Measurements from ENCODE around the gene RBM4.
A peak's percentile ranks its signal among the peaks of the same experiment; 100 is the strongest.
"Not testable (repeated sequence)": the region's sequence is repeated elsewhere in the genome, so short reads cannot be mapped to it uniquely, and the experiment has no call there.

Gene RBM4

DNA sequence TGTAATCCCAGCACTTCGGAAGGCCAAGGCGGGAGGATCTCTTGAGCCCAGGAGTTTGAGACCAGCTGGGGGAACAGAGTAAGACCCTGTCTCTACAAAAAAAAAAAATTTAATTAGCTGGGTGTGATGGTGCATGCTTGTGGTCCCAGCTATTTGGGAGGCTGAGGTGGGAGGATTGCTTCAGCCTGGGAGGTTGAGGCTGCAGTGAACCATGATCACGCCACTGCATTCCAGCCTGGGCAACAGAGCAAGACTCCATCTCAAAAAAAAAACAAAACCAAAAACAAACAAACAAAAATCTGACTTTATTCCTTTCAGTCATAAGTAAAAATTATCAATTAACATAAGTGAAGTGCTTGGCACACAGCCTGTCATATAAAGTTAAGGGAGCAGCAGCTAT lies 31.9 kb upstream of the RBM4 start:
- H3K9me3 Mint-ChIP-seq; H3K4me3 Mint-ChIP-seq; H3K36me3 Mint-ChIP-seq; DNase-seq (ENCODE audit: low spot score in 2 of 2); H3K27me3 Mint-ChIP-seq; H3K27ac Mint-ChIP-seq; ATAC-seq (ENCODE audit: low read depth): not testable (repeated sequence)
- H3K4me1 Mint-ChIP-seq: peaks cover 24% of the 10 kb centered on the region

GRCh38 chr11:66607126-66607834 lies 31.2 kb upstream of the RBM4 start:
- H3K27me3 Mint-ChIP-seq: no peaks in the 10 kb centered on the region
- H3K4me3 Mint-ChIP-seq: no peak overlapping the region
- ATAC-seq (ENCODE audit: low read depth): no peak
- peaks cover 29% of the 10 kb centered on the region for H3K4me1 Mint-ChIP-seq
- DNase-seq (ENCODE audit: low spot score in 2 of 2): no peak
- H3K27ac Mint-ChIP-seq: no peak overlapping the region
- no peaks in the 10 kb centered on the region for H3K9me3 Mint-ChIP-seq
- peaks cover 4% of the 10 kb centered on the region for H3K36me3 Mint-ChIP-seq

- H3K36me3 Mint-ChIP-seq: peaks cover 2% of the 10 kb centered on the region
- peaks cover 31% of the 10 kb centered on the region for H3K4me1 Mint-ChIP-seq
- ATAC-seq (ENCODE audit: low read depth) (no peak), DNase-seq (ENCODE audit: low spot score in 2 of 2) (no peak)
- peak overlapping the region; percentile 14 for H3K4me3 Mint-ChIP-seq
- no peaks in the 10 kb centered on the region for H3K9me3 Mint-ChIP-seq
- H3K27me3 Mint-ChIP-seq: no peaks in the 10 kb centered on the region
- H3K27ac Mint-ChIP-seq: peak overlapping the region; percentile 48
These were observed 28.5 kb upstream of the RBM4 start for GRCh38 chr11:66609721-66610617.

DNA sequence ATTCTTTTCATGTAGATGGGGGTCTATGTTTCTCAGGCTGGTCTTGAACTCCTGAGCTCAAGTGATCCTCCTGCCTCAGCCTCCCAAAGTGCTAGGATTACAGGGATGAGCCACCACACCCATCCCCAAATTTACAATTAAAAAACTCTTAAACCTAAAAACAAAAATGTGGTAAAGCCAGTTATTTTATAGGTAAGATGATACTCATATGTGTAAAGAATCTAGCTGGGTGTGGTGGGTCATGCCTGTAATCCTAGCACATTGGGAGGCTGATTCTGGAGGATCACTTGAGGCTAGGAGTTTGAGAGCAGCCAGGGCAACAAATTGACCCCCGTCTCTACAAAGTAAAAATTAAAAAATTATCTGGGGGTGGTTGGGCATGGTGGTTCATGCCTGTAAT lies 26.0 kb upstream of the RBM4 start:
- DNase-seq (ENCODE audit: low spot score in 2 of 2) (no peak), ATAC-seq (ENCODE audit: low read depth) (no peak)
- H3K27me3 Mint-ChIP-seq: no peaks in the 10 kb centered on the region
- no peak overlapping the region for H3K27ac Mint-ChIP-seq
- H3K9me3 Mint-ChIP-seq: no peaks in the 10 kb centered on the region
- peaks cover 2% of the 10 kb centered on the region for H3K36me3 Mint-ChIP-seq
- peaks cover 35% of the 10 kb centered on the region for H3K4me1 Mint-ChIP-seq
- peak overlapping the region; percentile 37 for H3K4me3 Mint-ChIP-seq

DNA sequence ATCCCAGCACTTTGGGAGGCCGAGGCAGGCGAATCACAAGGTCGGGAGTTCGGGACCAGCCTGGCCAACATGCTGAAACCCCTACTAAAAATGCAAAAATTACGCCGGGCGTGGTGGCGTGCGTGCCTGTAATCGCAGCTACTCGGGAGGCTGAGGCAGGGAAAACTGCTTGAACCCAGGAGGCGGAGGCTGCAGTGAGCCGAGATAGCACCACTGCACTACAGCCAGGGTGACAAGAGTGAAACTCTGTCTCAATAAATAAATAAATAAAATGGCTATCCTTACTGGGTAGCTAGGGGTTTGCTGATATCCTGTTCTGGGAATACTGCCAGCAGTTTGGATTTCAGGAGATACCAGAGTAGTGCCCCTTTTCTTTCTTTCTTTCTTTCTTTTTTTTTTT lies 24.4 kb upstream of the RBM4 start:
- Mint-ChIP-seq H3K27ac (no peak overlapping the region), H3K4me1 (peaks cover 45% of the 10 kb centered on the region), H3K27me3 (no peaks in the 10 kb centered on the region), H3K4me3 (no peak overlapping the region), H3K9me3 (no peaks in the 10 kb centered on the region), H3K36me3 (peaks cover 8% of the 10 kb centered on the region)
- DNase-seq (ENCODE audit: low spot score in 2 of 2): no peak
- ATAC-seq (ENCODE audit: low read depth): no peak

DNA sequence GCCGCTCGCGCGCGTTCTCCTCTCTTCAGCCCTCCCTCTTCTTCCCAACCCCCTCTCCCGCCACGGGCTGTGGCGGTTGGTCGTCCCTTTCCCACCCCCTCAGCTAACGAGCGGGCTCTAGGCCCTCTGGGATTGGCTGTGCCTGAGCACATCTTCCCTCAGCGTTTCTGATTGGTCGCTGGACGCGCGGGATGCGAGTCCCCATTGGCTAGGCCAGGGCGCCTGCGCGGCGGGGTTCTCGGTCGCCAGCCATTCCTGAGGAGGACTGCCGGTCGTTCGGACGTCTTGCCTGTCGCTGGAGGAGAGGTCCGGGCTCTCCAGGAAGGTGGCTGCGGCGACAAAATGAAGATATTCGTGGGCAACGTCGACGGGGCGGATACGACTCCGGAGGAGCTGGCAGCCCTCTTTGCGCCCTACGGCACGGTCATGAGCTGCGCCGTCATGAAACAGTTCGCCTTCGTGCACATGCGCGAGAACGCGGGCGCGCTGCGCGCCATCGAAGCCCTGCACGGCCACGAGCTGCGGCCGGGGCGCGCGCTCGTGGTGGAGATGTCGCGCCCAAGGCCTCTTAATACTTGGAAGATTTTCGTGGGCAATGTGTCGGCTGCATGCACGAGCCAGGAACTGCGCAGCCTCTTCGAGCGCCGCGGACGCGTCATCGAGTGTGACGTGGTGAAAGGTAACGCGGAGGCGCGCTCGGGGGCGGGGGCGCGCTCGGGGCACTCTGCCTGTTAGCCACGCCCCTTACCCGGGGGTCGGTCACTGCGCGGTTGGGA lies 21.9 kb upstream of the RBM4 start, which contains the start of gene RBM14:
Gene RBM14, plus strand, starts transcription at position 252 of the 776 bp plus-strand sequence. Its CDS starts 91 bp downstream, at position 343.
- peak; percentile 81 for ATAC-seq (ENCODE audit: low read depth)
- Mint-ChIP-seq H3K4me3 (peak within 1 kb of the TSS; percentile 94), H3K4me1 (peaks cover 37% of the 10 kb centered on the region), H3K36me3 (peaks cover 13% of the 10 kb centered on the region), H3K27me3 (no peaks in the 10 kb centered on the region), H3K27ac (peak within 1 kb of the TSS; percentile 98), H3K9me3 (no peaks in the 10 kb centered on the region)
- DNase-seq (ENCODE audit: low spot score in 2 of 2): peak; percentile 96 to 98

GRCh38 chr11:66617155-66617834 lies 21.2 kb upstream of the RBM4 start:
- DNase-seq (ENCODE audit: low spot score in 2 of 2) (no peak), ATAC-seq (ENCODE audit: low read depth) (no peak)
- Mint-ChIP-seq H3K27ac (peak overlapping the region; percentile 98), H3K4me1 (peaks cover 36% of the 10 kb centered on the region), H3K27me3 (no peaks in the 10 kb centered on the region), H3K36me3 (peaks cover 13% of the 10 kb centered on the region), H3K9me3 (no peaks in the 10 kb centered on the region), H3K4me3 (peak overlapping the region; percentile 94)

DNA sequence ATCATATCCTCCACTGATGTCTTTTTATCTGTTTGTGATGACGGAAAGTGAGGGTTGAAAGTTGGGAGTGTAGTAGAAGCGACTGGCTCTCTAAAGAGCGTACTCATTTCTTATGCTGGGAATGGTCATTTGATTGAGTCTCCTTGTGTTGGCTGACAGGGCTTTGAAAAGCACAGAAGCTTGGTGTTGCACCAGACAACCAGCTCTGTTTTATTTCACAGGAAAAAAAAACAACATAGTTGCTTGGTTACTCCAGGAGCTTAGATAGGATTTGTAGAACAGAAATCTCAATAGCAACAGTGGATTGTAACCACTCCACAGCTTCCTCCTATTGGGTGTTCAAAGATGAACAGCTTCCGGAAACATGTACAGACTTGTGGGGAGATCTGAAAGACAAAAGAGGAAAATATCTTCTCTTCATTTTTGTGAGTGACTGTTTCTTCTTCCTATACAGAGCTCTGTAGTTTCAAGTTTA lies 19.4 kb upstream of the RBM4 start:
- Mint-ChIP-seq H3K36me3 (peaks cover 24% of the 10 kb centered on the region), H3K4me3 (peak overlapping the region; percentile 94), H3K27ac (peak overlapping the region; percentile 98), H3K4me1 (peaks cover 51% of the 10 kb centered on the region), H3K27me3 (no peaks in the 10 kb centered on the region), H3K9me3 (no peaks in the 10 kb centered on the region)
- DNase-seq (ENCODE audit: low spot score in 2 of 2) (peak in 1 of 2 donors; percentile 41), ATAC-seq (ENCODE audit: low read depth) (peak; percentile 37)

GRCh38 chr11:66624450-66624849 lies 14.1 kb upstream of the RBM4 start:
- no peak for DNase-seq (ENCODE audit: low spot score in 2 of 2)

GRCh38 chr11:66625041-66625751 lies 13.3 kb upstream of the RBM4 start:
- Mint-ChIP-seq H3K27me3 (no peaks in the 10 kb centered on the region), H3K4me1 (peaks cover 50% of the 10 kb centered on the region), H3K9me3 (no peaks in the 10 kb centered on the region), H3K4me3 (no peak overlapping the region), H3K36me3 (peaks cover 38% of the 10 kb centered on the region), H3K27ac (no peak overlapping the region)
- ATAC-seq (ENCODE audit: low read depth) (no peak), DNase-seq (ENCODE audit: low spot score in 2 of 2) (no peak)

More at GRCh38 chr11:66624450-66624849, 14.1 kb upstream of the RBM4 start:
- Mint-ChIP-seq H3K27me3 (no peaks in the 10 kb centered on the region), H3K36me3 (peaks cover 38% of the 10 kb centered on the region), H3K27ac (no peak overlapping the region), H3K4me3 (no peak overlapping the region), H3K9me3 (no peaks in the 10 kb centered on the region), H3K4me1 (peaks cover 50% of the 10 kb centered on the region)
- ATAC-seq (ENCODE audit: low read depth): no peak

DNA sequence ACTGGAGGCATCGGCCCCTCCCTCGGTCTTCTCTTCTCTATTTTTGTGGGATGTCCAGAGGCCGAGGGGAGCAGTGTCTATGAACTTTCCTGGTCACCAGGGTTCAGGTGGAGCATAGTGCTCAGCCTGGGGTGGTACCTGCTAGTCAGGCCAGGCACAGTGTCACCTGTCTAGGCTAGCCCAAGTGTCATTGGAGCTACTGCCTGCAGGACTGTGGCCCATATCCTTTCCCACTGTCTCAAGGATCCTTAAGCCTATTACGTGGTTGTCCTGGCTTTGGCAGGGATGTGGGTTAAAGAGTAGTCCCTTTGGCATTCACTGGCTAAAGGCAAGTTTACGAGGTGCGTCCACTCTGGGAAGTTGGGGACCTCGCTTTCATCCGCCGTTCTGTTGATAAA lies 12.8 kb upstream of the RBM4 start:
- no peaks in the 10 kb centered on the region for H3K27me3 Mint-ChIP-seq
- H3K36me3 Mint-ChIP-seq: peaks cover 38% of the 10 kb centered on the region
- no peaks in the 10 kb centered on the region for H3K9me3 Mint-ChIP-seq
- H3K4me3 Mint-ChIP-seq: no peak overlapping the region
- no peak overlapping the region for H3K27ac Mint-ChIP-seq
- no peak for DNase-seq (ENCODE audit: low spot score in 2 of 2)
- ATAC-seq (ENCODE audit: low read depth): no peak
- H3K4me1 Mint-ChIP-seq: peaks cover 50% of the 10 kb centered on the region

GRCh38 chr11:66626382-66626781 lies 12.1 kb upstream of the RBM4 start:
- Mint-ChIP-seq H3K4me3 (no peak overlapping the region), H3K4me1 (peaks cover 46% of the 10 kb centered on the region), H3K27me3 (no peaks in the 10 kb centered on the region), H3K36me3 (peaks cover 36% of the 10 kb centered on the region), H3K9me3 (no peaks in the 10 kb centered on the region), H3K27ac (no peak overlapping the region)
- no peak for DNase-seq (ENCODE audit: low spot score in 2 of 2)
- no peak for ATAC-seq (ENCODE audit: low read depth)

GRCh38 chr11:66626926-66627325 lies 11.6 kb upstream of the RBM4 start:
- Mint-ChIP-seq H3K27me3 (no peaks in the 10 kb centered on the region), H3K27ac (no peak overlapping the region), H3K36me3 (peaks cover 36% of the 10 kb centered on the region), H3K9me3 (no peaks in the 10 kb centered on the region), H3K4me3 (no peak overlapping the region), H3K4me1 (peaks cover 45% of the 10 kb centered on the region)
- ATAC-seq (ENCODE audit: low read depth): no peak
- no peak for DNase-seq (ENCODE audit: low spot score in 2 of 2)

Measured in memory B cell (primary cell).